Keratinocyte (primary cell): ENCODE measurements around the gene SCARF2. TPM values are rescaled to one million over a fixed set of nuclear protein-coding genes. Genes with fewer than 3 reads are reported as not detected.
"Not testable (repeated sequence)": the region's sequence is repeated elsewhere in the genome, so short reads cannot be mapped to it uniquely, and the experiment has no call there.

ENCODE experiments used
- DNase-seq: peaks from one replicate; pipeline ENCODE4 v3.0.0-alpha.2; 2011; ENCODE audit warnings: low read depth, missing footprints, low spot score
- FAIRE-seq: peaks from 2 replicates; lab custom pipeline; 2011; peaks lifted over from hg19 to GRCh38; lab: Jason Lieb, UNC
- H2AFZ ChIP-seq: 2 replicates; pipeline ENCODE4 v1.6.0; 2012; ENCODE audit warnings: low read length, control low read depth, inconsistent platforms; ENCODE audit not compliant: control insufficient read depth
- H3K27ac ChIP-seq: 2 replicates; pipeline ENCODE4 v1.5.1; 2011; ENCODE audit warnings: low read length; ENCODE audit not compliant: control insufficient read depth, insufficient read depth
- H3K27me3 ChIP-seq: 3 replicates; pipeline ENCODE4 v1.6.0; 2011; ENCODE audit warnings: low read length; ENCODE audit not compliant: control insufficient read depth, insufficient read depth; ENCODE audit errors: extremely low read depth
- H3K36me3 ChIP-seq, 2 experiments: 2 replicates in 1 of 2; 3 replicates in 1 of 2; pipeline ENCODE4 v1.5.1; 2011; ENCODE audit warnings: low read length in 2 of 2, mild to moderate bottlenecking in 1 of 2; ENCODE audit not compliant: control insufficient read depth in 2 of 2, insufficient read depth in 2 of 2; ENCODE audit errors: extremely low read depth in 1 of 2
- H3K4me1 ChIP-seq: 3 replicates; pipeline ENCODE4 v1.5.1; 2011; ENCODE audit warnings: low read length; ENCODE audit not compliant: control insufficient read depth, insufficient read depth; ENCODE audit errors: extremely low read depth
- H3K4me2 ChIP-seq: 3 replicates; pipeline ENCODE4 v1.6.0; 2011; ENCODE audit warnings: low read depth, low read length; ENCODE audit not compliant: control insufficient read depth, insufficient read depth; ENCODE audit errors: extremely low read depth
- H3K4me3 ChIP-seq, 3 experiments: fragments of 200-600 bp in 1 of 3; sonication (generic) in 1 of 3; 2 replicates in 2 of 3; 3 replicates in 1 of 3; pipeline ENCODE4 v1.5.1; 2011 to 2016; ENCODE audit warnings: low read length in 3 of 3, mild to moderate bottlenecking in 3 of 3, control low read depth in 2 of 3, inconsistent platforms in 1 of 3, low read depth in 1 of 3, mixed read lengths in 1 of 3, mixed run types in 1 of 3, moderate library complexity in 1 of 3; ENCODE audit not compliant: control insufficient read depth in 2 of 3, insufficient read depth in 2 of 3; ENCODE audit errors: extremely low read depth in 1 of 3
- H3K79me2 ChIP-seq: 2 replicates; pipeline ENCODE4 v1.6.0; 2012; ENCODE audit warnings: low read length; ENCODE audit not compliant: control insufficient read depth, insufficient read depth
- H3K9ac ChIP-seq: 3 replicates; pipeline ENCODE4 v1.6.0; 2011; ENCODE audit warnings: low read length; ENCODE audit not compliant: control insufficient read depth, insufficient read depth; ENCODE audit errors: extremely low read depth
- H3K9me1 ChIP-seq: 3 replicates; pipeline ENCODE4 v1.6.0; 2011; ENCODE audit warnings: low read length; ENCODE audit not compliant: control insufficient read depth, insufficient read depth; ENCODE audit errors: extremely low read depth
- H3K9me3 ChIP-seq: 2 replicates; pipeline ENCODE4 v1.5.1; 2012; ENCODE audit warnings: low read depth, low read length; ENCODE audit not compliant: control insufficient read depth
- H4K20me1 ChIP-seq: 3 replicates; pipeline ENCODE4 v1.6.0; 2011; ENCODE audit warnings: low read length; ENCODE audit not compliant: control insufficient read depth, insufficient read depth; ENCODE audit errors: extremely low read depth
- CTCF ChIP-seq, 3 experiments: IDR thresholded peaks in 1 of 3; conservative IDR thresholded peaks in 1 of 3; optimal IDR thresholded peaks in 1 of 3; 2 replicates in 2 of 3; 3 replicates in 1 of 3; pipeline versions ENCODE3 to v1.5.1; 2011; ENCODE audit warnings: low read length in 3 of 3, mild to moderate bottlenecking in 3 of 3, moderate library complexity in 2 of 3, control low read depth in 1 of 3, inconsistent platforms in 1 of 3; ENCODE audit not compliant: insufficient read depth in 2 of 3; ENCODE audit errors: extremely low read depth in 1 of 3
- EZH2 ChIP-seq: IDR thresholded peaks from one replicate; pipeline ENCODE4 v1.6.1; 2012; ENCODE audit warnings: inconsistent platforms, mild to moderate bottlenecking, low read length, moderate library complexity
- dilution Hi-C: fragments of 300-500 bp; cut with MboI; formaldehyde crosslinking; loops from one replicate; pipeline ENCODE4 v1.7.0; 2020; ENCODE audit warnings: low sequenced_read_pairs; ENCODE audit not compliant: extremely low pct_ligation_motif_present
- polyA plus RNA-seq, 5 experiments: library from polyadenylated mRNA; depleted of rRNA in 3 of 5; stranded (reverse) in 3 of 5; stranded (forward) in 1 of 5; unstranded in 1 of 5; fragments of >200 nt; gene quantifications; 1 replicate in 1 of 5; 2 replicates in 3 of 5; 3 replicates in 1 of 5; pipeline versions ENCODE4 v1.2.1 to v1.2.3, GENCODE V29; 2011 to 2012; ENCODE audit warnings: missing spikeins in 2 of 5, low read depth in 1 of 5, low replicate concordance in 1 of 5

The SCARF2 gene
- polyA plus RNA-seq, 1 donor (not counting 4 experiments of a cell fraction or from before 2014, with no cell fraction given): 0.05 TPM

- Histone ChIP-seq H3K4me1 (no peaks in the 10 kb centered on the region), H3K9me1 (no peaks in the 10 kb centered on the region), H3K4me3 (no peak overlapping the region), H3K4me2 (no peak overlapping the region), H3K36me3 (peaks cover 6 to 12% of the 10 kb centered on the region in 2 experiments), H3K79me2 (no peaks in the 10 kb centered on the region), H4K20me1 (no peaks in the 10 kb centered on the region), H3K27me3 (no peaks in the 10 kb centered on the region), H3K9me3 (no peaks in the 10 kb centered on the region), H3K9ac (no peak overlapping the region), H3K27ac (no peak overlapping the region), H2AFZ (no peak overlapping the region)
- dilution Hi-C loops: no loop called here
- TF ChIP-seq EZH2 (no peak), CTCF (optimal IDR thresholded peaks at IDR 0.05 in 1 of 3, IDR thresholded peaks at IDR 0.05 in 1 of 3, conservative IDR thresholded peaks at IDR 0.05 in 1 of 3; ENCODE audit: extremely low read depth in 1 of 3, insufficient read depth in 2 of 3, low read length in 3 of 3) (no peak)
- DNase-seq (no peak), FAIRE-seq (no peak)
These were observed 47.5 kb upstream of the SCARF2 start for GRCh38 chr22:20484948-20485683.

GRCh38 chr22:20483771-20484170 is 46.1 kb upstream of the SCARF2 start:
- H2AFZ ChIP-seq: no peak overlapping the region
- H3K4me2 ChIP-seq: no peak overlapping the region
- H3K27ac ChIP-seq: no peak overlapping the region
- DNase-seq (no peak), FAIRE-seq (no peak)
- TF ChIP-seq CTCF (optimal IDR thresholded peaks at IDR 0.05 in 1 of 3, IDR thresholded peaks at IDR 0.05 in 1 of 3, conservative IDR thresholded peaks at IDR 0.05 in 1 of 3; ENCODE audit: extremely low read depth in 1 of 3, insufficient read depth in 2 of 3, low read length in 3 of 3): no peak
- no peak for TF ChIP-seq EZH2
- no peaks in the 10 kb centered on the region for H3K79me2 ChIP-seq
- H3K9me3 ChIP-seq: no peaks in the 10 kb centered on the region
- no peaks in the 10 kb centered on the region for H3K4me1 ChIP-seq
- no peaks in the 10 kb centered on the region for H3K9me1 ChIP-seq
- H3K27me3 ChIP-seq: no peaks in the 10 kb centered on the region
- dilution Hi-C loops: no loop called here
- H3K4me3 ChIP-seq: no peak overlapping the region
- peaks cover 6 to 8% of the 10 kb centered on the region in 2 experiments for H3K36me3 ChIP-seq
- H4K20me1 ChIP-seq: no peaks in the 10 kb centered on the region
- H3K9ac ChIP-seq: no peak overlapping the region

- H3K9ac ChIP-seq, H3K27ac ChIP-seq, H2AFZ ChIP-seq, DNase-seq, H3K27me3 ChIP-seq, FAIRE-seq, H3K9me3 ChIP-seq, dilution Hi-C loops, H3K4me1 ChIP-seq, H3K79me2 ChIP-seq, H4K20me1 ChIP-seq, H3K4me3 ChIP-seq, H3K9me1 ChIP-seq, H3K36me3 ChIP-seq, H3K4me2 ChIP-seq: not testable (repeated sequence)
These were observed 45.5 kb upstream of the SCARF2 start for GRCh38 chr22:20483143-20483506.
